C4-2B (cell line): ENCODE data around the gene ARHGAP26.

Experiments
- CTCF ChIP-seq: fragments of 450-650 bp; conservative IDR thresholded peaks from 2 replicates; pipeline ENCODE4 v1.5.1; 2017; ENCODE audit warnings: mild to moderate bottlenecking
- ZFX ChIP-seq: fragments of 450-650 bp; IDR thresholded peaks from 2 replicates; pipeline ENCODE4 v1.6.1; 2017

- TF ChIP-seq CTCF, result no peak
- no peak for TF ChIP-seq ZFX
Observed at GRCh38 chr5:142763701-142764100, 6.5 kb upstream of the ARHGAP26 start.
